HG03060 (cell line): Measurements from ENCODE around the gene ST6GALNAC6.
"Not testable (repeated sequence)": the region's sequence is repeated elsewhere in the genome, so short reads cannot be mapped to it uniquely, and the experiment has no call there.

Experiments used
- ATAC-seq: cut with Tn5 transposase; IDR thresholded peaks from one replicate; pipeline ENCODE4 v1.9.1; 2021; ENCODE audit warnings: low read depth, moderate number of reproducible peaks; ENCODE audit not compliant: unreplicated experiment

Gene ST6GALNAC6

DNA sequence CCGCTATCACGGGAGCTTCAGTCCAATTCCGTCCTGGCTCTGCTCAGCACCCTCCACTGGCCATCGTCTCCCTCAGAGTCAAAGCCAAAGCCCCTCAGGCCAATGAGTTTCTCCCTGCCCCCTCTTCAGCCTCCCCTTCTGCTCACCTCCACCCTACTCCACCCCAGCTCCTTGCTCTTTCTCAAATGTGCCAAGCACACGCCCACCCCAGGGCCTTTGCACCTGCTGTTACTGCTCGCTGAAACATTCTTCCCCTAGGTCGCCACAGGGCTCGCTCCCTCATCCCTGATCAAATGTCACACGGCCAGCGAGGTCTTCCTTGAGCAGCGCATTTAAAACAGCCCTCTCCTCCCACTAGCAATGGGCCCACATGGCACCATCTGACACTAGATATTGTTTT lies 38.6 kb downstream of the ST6GALNAC6 start:
- no peak for ATAC-seq

DNA sequence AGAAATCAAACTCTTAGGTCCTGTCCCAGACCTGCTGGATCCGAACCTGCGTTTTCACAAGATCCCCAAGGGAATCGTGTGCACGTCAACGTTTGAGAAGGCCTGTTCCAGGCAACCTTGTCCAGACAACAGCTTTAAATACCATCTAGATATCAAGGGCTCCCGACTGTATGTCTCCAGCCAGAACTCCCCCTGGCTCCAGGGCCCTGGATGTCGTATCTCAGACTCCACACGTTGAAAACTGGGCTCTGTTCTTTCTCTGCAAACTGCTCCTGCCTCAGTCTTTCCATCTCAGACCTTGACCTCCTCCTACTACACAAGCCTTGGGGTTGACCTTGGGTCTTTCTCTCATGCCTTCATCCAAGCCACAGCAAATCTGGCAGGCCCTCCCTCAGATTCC lies 39.1 kb downstream of the ST6GALNAC6 start:
- ATAC-seq: no peak

DNA sequence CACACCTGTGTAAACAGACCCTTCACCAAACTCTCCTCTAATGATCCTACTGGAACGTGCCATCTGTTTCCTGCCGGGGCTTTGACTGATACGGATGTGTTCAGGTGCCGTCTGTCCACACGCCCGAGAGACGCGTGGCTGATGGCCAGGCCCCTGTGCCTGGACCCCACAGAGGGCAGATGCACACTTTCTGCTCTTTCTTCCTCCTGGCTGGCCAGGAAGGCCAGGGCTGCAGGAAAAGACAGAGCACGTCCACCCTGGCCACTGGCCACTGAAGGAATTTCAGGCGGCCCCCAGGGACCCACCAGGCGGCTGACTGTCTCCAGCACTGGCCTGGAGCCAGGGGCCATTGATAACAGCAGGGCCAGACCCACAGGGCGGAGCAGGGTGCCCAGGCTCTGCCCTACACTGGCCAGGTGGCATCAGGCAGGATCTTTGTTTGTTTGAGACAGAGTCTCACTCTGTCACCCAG lies 41.3 kb downstream of the ST6GALNAC6 start:
- ATAC-seq: no peak

DNA sequence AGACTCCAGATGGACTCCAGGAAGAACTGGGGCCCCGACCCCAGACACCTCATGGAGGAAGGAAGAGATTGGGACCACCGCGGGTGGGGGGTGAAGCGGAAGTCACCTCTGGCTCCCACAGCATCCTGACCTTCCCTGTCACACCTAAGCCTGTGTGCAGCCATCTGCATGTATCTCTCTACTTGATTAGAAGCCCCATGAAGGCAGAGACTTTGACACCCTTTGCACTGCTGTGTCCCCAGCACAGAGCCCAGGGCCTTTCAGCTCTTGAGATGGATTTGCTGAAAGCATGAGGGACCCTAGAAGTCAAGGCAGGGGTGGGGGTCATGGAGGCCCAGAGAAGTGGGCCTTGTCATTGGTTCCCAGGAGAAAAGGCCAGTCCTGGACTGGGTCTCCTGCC lies 42.1 kb downstream of the ST6GALNAC6 start:
- ATAC-seq: no peak

DNA sequence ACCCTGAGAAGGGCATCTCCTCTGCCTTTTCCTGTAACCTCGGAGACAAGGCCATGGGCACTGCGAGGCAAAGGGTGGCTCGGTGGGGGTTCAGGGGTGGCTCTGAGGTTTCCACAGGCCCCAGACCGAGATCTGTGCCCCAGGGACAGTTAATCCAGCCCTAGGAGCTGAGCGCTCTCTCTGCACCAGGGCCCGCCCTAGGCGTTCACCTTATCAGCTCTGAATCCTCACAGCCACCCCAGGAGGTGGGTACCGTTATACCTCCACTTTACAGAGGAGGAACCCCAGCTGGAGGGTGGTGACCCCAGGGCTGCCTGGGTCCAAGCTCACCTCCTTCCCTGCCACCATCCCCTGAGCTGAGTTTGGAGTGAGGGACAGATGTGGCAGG lies 42.7 kb downstream of the ST6GALNAC6 start:
- no peak for ATAC-seq

DNA sequence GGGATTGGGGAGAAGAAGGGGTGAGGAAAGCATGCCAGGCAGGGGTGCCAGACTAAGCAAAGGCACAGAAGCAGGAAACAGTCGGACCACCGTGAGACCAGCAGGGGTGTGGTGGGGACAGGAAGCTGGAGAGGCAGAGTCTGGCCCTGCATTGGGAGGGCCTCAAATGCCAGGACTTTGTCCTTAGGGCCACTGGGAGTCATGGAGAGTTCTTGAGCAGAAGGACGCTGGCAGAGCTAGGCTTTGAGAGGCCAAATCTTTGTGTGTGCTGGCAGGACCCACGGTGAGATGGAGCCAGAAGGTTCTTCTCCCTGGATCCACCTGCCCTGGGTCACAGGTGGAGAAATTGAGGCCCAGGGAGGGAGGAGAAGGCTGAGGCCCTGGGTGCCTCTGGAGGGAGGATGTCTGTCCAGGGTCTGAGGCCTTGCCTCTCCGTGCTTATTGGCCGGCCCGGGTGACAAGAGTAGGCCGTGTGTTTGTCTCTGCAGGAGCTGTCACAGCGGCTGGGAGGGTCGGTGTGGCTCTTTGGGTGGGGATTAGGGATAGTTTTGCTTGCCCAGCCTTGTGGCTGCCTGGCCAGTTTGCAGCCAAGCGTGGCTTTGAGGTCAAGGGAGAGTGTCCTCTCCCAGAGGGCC lies 43.2 kb downstream of the ST6GALNAC6 start:
- no peak for ATAC-seq

DNA sequence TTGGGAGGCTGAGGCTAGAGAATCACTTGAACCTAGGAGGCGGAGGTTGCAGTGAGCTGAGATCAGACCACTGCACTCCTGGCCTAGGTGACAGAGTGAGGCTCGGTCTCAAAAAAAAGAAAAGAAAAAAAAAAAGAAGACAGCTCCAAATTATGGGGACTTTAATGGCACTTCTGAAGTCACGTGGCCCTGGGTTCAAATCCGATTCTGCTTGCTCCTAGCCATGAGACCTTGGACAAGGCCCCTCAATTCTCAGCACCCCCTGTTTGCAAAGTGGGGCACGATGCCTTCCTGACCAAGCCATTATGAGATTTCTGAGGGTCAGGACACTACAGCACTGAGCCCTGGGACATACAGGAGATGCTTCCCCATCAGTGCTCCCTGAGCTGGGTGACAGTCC lies 43.9 kb downstream of the ST6GALNAC6 start:
- ATAC-seq: no peak

DNA sequence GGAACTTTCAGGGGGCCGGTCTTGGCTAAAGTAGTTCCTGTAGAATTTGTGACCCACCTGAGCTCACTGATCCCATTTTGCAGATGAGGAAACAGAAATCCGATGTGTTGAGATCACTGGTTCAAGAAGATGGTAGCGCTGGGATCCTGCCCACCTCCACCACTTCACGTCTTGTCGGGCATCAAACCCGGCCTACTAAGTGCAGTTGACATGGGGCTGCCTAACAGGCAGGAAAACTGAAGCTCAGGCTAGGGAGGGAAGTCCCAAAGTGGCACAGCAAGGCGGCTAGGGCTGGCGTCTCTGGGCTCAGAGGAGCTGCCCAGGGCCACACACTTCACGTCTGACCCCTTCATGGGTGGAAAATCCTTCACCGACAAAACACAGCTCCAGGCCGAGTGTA lies 44.4 kb downstream of the ST6GALNAC6 start:
- ATAC-seq: no peak

DNA sequence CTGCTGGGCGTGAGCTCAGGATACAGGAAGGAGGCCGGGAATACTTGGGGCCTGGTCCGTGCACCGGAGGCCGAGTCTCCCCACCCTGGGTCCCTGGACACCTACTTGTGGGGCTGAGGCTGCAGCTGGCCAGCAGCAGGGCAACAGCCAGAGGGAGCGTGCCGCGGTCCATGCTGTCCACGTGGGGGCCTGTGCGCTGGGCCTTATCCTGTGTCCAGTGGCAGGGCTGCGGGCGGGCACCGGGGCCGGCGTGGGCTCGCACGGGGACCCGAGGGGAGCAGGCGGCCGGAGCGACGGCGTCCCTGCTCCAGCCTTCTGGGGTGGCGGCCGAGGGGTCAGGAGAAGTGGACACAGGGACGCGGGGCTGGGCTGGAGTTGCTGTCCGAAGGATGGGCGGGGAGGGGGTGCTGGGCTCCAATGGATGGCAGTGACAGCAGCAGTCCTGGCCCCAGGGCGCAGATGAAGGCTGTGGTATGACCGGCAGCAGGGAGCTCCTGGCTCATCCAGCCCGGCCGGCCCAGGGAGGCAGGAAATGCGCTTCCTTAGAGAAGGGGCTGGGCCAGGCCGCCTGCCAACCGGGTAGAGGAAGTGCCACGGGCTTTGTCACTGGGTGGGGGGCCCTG lies 45.1 kb downstream of the ST6GALNAC6 start, which contains the start of gene ENG:
ENG (minus strand) TSS at position 475 of the 623 bp plus-strand sequence; CDS start at position 172, 303 bp downstream.
- ATAC-seq: no peak

DNA sequence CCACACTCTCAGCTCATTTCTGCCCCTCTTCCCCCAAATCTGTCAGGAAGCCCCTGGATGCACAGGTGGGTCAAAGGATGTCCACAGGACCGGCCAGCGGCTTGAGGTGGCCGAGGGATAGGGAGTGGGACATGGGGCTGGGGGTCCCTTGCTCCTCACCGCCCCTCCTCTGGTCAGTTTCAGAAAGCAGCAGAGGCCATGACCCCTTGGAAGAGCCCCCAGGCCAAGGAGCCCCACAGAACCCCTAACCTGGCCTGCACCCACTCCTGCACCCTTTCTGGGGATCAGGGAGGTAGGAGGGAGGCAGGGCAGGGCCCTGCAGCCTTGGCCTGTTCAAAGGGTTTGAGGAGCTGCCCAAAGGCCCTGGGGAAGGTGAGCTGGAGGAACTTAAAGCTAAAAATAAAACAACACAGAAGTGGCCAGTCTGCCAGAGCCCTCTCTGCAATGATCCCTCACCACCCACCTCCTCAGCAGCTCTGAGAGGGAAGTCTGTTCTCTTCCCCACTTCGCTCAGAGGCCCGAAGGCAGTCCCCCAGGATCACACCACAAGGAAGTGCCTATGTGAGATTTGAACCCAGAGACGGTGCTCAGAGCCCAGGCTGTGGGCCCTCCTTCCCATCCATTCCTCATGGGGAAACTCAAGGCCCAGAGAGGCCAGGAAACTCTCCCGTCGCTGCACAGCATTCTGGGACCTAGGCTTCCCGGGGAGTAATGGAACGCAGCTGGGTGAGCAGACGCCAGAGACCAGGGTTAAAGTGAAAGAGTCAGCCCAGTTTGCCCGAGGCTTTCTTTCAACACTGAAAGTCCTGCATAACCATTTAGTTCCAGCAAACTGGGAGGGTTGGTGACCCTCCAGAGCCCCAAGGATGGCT lies 45.9 kb downstream of the ST6GALNAC6 start:
- no peak for ATAC-seq

DNA sequence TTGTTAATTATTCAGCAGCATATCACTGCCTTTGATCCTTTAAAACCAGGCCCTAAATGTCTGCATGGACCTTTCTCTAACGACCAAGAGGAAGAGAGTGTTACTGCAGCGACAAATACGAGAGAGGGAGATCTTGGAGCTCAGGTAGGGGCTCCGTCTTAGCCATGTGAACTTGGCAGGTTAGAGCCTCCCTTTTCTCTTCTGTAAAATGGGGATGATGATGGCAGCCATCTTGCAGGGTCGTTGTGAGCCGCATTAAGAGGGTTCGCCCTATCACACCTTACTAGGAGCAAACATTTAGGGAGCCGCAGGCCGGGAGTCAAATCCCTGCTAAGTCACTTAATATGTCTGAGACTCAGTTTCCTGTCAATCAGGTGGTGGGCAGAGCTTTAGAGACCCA lies 46.6 kb downstream of the ST6GALNAC6 start:
- no peak for ATAC-seq

DNA sequence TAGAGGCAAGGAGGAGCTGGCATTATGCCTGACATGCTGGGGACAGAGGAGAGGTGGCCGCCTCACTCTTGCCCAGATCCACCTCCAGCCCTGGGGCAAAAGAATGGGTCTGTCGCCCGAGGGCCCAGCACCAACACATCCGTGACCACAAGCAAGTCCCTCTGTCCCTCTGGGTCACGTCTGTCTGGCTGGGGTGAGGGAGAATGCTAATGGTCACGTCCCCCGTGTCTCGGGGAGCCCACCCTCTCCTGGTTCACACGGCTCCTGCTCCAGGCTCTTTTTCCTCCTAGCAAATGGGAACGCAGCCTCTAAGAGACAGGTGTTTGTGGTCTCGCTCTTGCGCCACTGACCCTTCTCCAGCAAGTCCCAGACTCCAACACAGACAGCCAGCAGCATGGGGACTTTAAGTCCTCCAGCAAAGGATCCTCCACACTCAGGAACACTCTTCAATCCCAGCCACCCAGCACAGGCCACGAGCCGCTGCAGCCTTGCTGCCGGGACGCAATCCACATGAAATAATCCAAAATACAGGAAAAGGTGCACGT lies 49.0 kb downstream of the ST6GALNAC6 start:
- ATAC-seq: no peak

DNA sequence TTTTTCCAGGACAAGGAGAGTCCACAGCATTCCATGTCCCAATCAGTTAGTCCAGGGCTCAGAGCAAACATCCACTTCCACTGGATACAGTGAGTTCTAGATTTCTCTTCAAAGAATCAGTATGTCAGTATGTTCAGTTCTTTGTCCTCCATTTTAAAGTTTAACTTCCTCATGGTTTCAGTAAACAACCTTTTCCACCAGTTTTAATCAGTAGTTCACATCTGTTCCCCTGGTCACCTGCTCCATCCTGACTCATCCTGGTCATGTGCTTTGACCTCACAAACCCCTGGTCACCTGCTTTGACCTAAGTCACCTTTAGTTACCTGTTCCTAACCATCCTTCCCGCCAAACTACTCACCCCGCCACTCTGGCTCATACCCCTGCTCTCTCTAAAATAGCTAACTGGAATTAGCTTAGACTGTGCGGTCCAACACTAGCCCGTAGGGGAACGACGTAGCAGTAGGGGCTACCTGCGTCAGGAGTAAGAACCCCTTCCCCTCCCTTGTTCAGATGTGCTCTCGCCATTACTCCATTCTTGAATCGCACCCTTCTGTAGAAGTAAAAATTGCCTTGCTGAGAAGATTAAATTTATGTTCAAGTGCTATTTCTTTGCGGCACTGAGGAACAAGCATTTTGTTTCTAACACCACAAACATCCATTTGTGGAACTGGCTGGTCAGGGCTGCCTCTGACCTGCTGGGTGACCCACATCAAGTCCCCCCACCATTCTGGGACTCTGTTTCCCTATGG lies 50.5 kb downstream of the ST6GALNAC6 start:
- no peak for ATAC-seq

DNA sequence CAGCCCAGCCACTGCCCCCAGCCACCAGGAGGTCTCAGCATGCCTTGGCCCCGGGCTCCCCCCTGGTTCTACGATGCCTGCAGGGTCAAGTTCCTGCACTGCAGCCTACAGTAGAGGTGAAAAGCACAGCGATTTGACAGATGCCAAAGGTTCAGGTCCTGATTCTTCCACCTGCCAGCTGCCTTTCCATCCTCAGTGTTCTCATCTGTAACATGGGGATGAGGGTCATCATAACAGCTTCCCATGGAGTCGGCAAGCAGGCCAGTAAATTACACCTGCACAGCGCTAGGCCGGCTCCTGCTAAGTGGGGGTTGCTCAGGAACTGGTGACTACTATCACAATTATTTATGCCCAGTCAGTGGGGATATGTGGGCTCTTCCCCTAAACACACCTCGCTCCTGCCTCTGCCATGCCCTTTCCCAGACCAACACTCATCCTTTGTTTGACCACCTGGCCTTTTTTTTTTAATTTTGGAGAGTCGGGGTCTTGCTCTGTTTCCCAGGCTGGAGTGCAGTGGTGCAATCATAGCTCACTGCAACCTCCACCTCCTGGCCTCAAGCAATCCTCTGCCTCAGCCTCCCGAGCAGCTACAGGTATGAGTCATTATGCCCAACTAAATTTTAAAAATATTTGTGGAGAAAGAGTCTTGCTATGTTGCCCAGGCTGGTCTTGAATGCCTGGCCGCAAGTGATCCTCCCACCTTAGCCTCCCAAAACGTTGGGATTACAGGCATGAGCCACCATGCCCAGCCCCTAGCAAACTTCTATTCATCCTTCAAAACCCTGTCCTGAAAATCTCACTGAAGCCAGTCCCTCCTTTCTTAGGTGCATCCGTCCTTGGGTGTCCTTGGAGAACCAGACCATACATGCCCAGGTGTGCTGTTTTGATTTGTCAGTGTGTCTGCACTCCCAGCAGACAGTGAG lies 51.3 kb downstream of the ST6GALNAC6 start:
- no peak for ATAC-seq

DNA sequence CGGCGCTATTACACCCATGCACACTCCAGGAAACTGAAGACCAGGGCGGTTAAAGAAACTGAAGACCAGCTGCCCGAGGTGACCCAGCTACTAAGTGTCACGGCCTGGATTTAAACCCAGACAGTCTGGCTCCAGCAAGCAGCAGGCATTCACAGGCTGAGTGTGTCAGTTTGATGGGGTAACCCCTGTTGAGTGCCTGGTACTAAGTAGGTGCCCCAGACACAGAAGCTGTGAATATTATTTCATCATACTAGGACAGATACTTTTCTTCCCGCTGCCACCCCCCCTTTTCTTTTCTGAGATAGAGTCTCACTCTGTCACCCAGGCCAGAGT lies 52.3 kb downstream of the ST6GALNAC6 start:
- ATAC-seq: no peak

DNA sequence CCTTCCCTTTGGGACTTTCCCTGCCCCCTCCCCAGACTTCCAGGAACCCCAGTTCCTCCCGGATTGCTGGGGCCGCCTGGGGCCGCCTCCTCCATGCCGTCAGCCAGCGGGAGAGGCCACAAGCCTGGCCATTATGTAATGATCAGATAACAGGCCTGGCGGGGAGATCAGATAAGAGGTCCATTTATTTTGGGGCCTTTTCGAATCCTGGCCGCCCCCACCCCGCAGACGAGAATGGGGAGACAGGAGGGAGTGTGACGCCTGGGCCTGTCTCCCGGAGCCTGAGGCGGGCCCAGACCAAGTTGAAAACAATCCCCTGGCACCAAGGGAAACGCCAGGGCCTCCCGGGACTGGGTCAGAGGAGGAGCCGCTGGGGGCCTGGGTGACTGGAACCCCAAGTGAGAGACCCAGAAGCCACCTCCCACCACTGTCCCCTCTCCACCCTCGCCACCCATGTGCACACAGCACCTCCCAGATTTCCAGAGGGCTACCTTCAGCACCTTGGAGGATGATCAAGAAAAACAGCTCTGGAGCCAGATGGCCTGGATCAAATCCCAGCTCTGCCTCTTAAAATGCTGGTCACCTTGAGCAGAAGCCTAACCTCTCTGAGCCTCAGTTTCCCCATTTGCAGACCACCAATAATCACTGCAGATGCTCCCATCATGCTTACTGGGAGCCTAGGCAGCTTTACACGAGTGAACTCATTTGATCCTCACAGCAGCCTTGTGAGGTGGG lies 52.8 kb downstream of the ST6GALNAC6 start:
- no peak for ATAC-seq

DNA sequence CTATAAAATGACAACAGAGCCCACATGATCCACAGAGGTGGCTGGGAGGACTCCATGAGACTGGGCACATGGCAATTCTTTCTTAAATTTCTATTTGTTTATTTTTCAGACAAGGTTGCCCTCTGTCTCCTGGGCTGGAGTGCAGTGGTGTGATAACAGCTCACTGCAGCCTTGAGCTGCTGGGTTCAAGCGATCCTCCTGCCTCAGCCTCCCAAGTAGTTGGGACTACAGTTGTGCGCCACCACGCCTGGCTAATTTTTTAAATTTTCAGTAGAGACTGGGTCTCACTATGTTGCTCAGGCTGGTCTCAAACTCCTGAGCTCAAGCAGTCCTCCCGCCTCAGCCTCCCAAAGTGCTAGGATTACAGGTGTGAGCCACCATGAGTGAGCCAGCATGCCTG lies 53.8 kb downstream of the ST6GALNAC6 start:
- ATAC-seq: not testable (repeated sequence)

DNA sequence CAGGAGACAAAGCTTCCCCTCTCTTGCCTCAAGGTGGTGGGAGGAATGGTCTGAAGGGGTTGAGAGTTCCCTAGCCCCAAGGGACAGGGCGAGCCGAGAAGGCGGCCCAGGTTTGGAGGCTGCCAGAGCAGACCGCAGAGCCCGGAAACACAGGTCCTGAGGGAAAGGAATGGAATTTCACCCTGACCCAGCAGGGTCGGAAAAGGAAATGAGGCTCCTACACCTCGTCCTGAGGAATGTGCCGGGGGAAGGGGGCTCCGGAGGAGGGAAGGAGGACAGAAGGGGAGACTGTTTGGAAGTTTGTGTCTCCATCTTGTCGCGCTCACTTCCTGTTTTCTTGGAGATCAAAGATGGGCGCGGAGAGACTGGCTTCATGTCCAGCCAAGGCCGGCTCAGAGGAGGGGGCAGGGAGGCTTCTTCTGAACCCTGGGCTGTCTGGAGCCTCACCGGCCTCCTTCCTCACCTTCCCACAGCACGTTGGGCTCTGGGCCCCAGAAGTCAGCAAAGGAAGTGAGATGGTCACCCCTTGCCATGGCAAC lies 54.5 kb downstream of the ST6GALNAC6 start:
- no peak for ATAC-seq
